Measurements from ENCODE around the gene PGLYRP4. TPM values are rescaled to one million over a fixed set of nuclear protein-coding genes. Genes with fewer than 3 reads are reported as not detected.

Gene PGLYRP4
- total RNA-seq, 1 experiment from 2014 or later, result not detected

GRCh38 chr1:153309441-153309840 is 39.2 kb downstream of the PGLYRP4 start:
- intact Hi-C loops (cut with micrococcal nuclease; ENCODE audit: unreplicated experiment), result no loop called here
- POLR2A ChIA-PET (ENCODE audit: low non-redundant PET), result no interaction called here
- peaks cover 21% of the 10 kb centered on the region for H3K27me3 ChIP-seq (replicated peaks; ENCODE audit: insufficient read depth, low read depth, low read length, poor library complexity)
- no peak for TF ChIP-seq EZH2 (IDR thresholded peaks at IDR 0.05; ENCODE audit: borderline replicate concordance, low read depth, low read length, poor library complexity, severe bottlenecking)
- no peak for TF ChIP-seq CTCF (conservative IDR thresholded peaks at IDR 0.05; ENCODE audit: low read depth, low read length)
- H3K36me3 ChIP-seq (ENCODE audit: insufficient read depth, low read length, poor library complexity, severe bottlenecking), result no peaks in the 10 kb centered on the region
- H3K4me1 ChIP-seq (ENCODE audit: insufficient read depth, low read length, poor library complexity, severe bottlenecking), result no peaks in the 10 kb centered on the region
- no peak overlapping the region for H3K27ac ChIP-seq (ENCODE audit: low read depth, low read length, poor library complexity, severe bottlenecking)
- CTCF ChIA-PET, result no interaction called here
- no TSS peak for BruUV-seq (replicated peaks)
- no peak for DNase-seq (ENCODE audit: low spot score)
- H3K9me3 ChIP-seq (ENCODE audit: low read depth, low read length, poor library complexity, severe bottlenecking), result no peaks in the 10 kb centered on the region
- no peak overlapping the region for H3K4me3 ChIP-seq (ENCODE audit: low read depth, low read length, poor library complexity, severe bottlenecking)

GRCh38 chr1:153308540-153308939 is 40.1 kb downstream of the PGLYRP4 start:
- BruUV-seq (replicated peaks), result no TSS peak
- H3K36me3 ChIP-seq (ENCODE audit: insufficient read depth, low read length, poor library complexity, severe bottlenecking), result no peaks in the 10 kb centered on the region
- no peak overlapping the region for H3K4me3 ChIP-seq (ENCODE audit: low read depth, low read length, poor library complexity, severe bottlenecking)
- intact Hi-C loops (cut with micrococcal nuclease; ENCODE audit: unreplicated experiment), result no loop called here
- no peaks in the 10 kb centered on the region for H3K9me3 ChIP-seq (ENCODE audit: low read depth, low read length, poor library complexity, severe bottlenecking)
- H3K27ac ChIP-seq (ENCODE audit: low read depth, low read length, poor library complexity, severe bottlenecking), result no peak overlapping the region
- no peaks in the 10 kb centered on the region for H3K4me1 ChIP-seq (ENCODE audit: insufficient read depth, low read length, poor library complexity, severe bottlenecking)
- CTCF ChIA-PET, result no interaction called here
- H3K27me3 ChIP-seq (replicated peaks; ENCODE audit: insufficient read depth, low read depth, low read length, poor library complexity), result peaks cover 24% of the 10 kb centered on the region
- no peak for DNase-seq (ENCODE audit: low spot score)
- POLR2A ChIA-PET (ENCODE audit: low non-redundant PET), result no interaction called here
- TF ChIP-seq EZH2 (IDR thresholded peaks at IDR 0.05; ENCODE audit: borderline replicate concordance, low read depth, low read length, poor library complexity, severe bottlenecking) (no peak), CTCF (conservative IDR thresholded peaks at IDR 0.05; ENCODE audit: low read depth, low read length) (no peak)

GRCh38 chr1:153307221-153307600 is 41.4 kb downstream of the PGLYRP4 start:
- H3K9me3 ChIP-seq (ENCODE audit: low read depth, low read length, poor library complexity, severe bottlenecking), result no peaks in the 10 kb centered on the region
- ChIA-PET POLR2A (ENCODE audit: low non-redundant PET) (no interaction called here), CTCF (no interaction called here)
- BruUV-seq (replicated peaks), result no TSS peak
- no peak for DNase-seq (ENCODE audit: low spot score)
- intact Hi-C loops (cut with micrococcal nuclease; ENCODE audit: unreplicated experiment), result no loop called here
- H3K36me3 ChIP-seq (ENCODE audit: insufficient read depth, low read length, poor library complexity, severe bottlenecking), result no peaks in the 10 kb centered on the region
- H3K4me3 ChIP-seq (ENCODE audit: low read depth, low read length, poor library complexity, severe bottlenecking), result no peak overlapping the region
- H3K4me1 ChIP-seq (ENCODE audit: insufficient read depth, low read length, poor library complexity, severe bottlenecking), result no peaks in the 10 kb centered on the region
- H3K27ac ChIP-seq (ENCODE audit: low read depth, low read length, poor library complexity, severe bottlenecking), result no peak overlapping the region
- TF ChIP-seq EZH2 (IDR thresholded peaks at IDR 0.05; ENCODE audit: borderline replicate concordance, low read depth, low read length, poor library complexity, severe bottlenecking) (no peak), CTCF (conservative IDR thresholded peaks at IDR 0.05; ENCODE audit: low read depth, low read length) (no peak)
- peaks cover 27% of the 10 kb centered on the region for H3K27me3 ChIP-seq (replicated peaks; ENCODE audit: insufficient read depth, low read depth, low read length, poor library complexity)

All from A673 (cell line).